Measurements from ENCODE around the gene FOLR2.

The FOLR2 gene

DNA sequence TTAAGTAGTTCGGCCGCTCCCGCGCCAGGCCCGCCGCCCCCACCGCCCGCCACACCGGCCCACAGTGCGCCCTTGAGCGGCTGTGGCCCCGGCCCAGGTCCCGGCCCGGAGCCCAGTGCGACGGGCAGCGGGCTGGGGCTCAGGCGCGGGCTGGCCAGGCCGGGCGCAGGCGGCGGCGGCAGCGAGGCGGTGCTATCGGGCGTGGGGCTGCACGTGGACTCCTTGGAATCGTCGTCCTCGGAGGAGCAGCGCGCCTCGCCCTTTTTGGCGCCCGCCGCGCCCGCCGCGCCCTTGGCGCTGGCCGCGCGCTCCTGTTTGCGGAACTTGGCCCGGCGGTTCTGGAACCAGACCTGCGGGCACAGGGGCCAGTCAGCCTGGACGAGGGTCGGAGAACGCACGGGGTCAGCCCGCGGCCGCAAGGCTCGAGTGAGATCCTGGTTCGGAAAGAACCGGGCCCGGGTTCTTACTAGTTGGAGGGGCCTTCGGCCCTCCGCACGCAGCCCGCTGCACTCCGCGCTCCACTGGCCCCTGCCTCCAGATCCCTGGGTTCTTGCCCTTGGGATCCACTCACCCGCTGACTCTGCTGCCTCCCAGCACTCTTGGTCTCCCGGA lies 23.4 kb downstream of the FOLR2 start:
- no peak for TF ChIP-seq POLR2AphosphoS5 (IDR thresholded peaks at IDR 0.05; ENCODE audit: low read depth, low read length)
- TF ChIP-seq TAF1 (IDR thresholded peaks at IDR 0.05; ENCODE audit: borderline replicate concordance, low read depth, low read length), result no peak
- no peak for TF ChIP-seq POLR2A (IDR thresholded peaks at IDR 0.05; ENCODE audit: low read depth, low read length)
- no peak for DNase-seq (ENCODE audit: insufficient read length)
- FAIRE-seq, result no peak

DNA sequence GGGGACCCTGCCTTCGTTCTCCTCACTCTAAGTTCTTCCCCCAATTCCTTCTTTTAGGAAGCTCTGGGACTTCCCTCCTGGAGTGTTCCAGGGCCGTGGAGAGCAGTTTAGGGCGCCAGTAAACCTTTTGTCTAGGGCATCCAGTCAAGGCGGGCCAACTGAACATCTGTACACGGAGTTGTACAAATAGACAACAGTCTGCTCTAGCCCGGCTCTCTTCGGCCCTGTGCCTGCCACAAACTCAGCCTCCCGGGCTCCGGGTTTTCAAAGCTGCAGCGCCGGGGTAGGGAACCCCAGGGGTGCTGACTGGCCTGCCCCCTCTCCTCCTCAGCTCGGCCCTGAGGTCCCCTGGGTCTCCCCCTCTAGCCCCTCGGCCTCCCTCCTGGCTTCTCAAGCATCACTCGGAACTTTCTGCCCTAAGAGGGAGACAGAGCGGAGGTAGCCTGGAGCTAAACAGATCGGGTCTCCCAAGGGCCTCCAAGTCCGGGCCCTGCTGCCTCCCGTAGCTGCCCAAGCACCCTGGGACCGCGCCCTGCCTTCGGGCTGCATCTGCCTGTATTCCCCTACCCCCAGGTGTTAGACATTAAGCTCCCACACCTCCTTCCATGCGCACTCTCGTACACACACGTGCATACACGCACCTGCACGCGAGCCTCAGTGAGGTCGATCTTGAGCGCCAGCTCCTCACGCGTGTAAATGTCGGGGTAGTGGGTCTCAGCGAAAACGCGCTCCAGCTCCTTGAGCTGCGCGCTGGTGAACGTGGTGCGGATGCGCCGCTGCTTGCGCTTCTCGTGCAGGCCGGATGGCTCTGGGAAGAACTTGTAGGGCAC lies 24.1 kb downstream of the FOLR2 start:
- FAIRE-seq, result no peak
- TF ChIP-seq POLR2AphosphoS5 (IDR thresholded peaks at IDR 0.05; ENCODE audit: low read depth, low read length) (no peak), POLR2A (IDR thresholded peaks at IDR 0.05; ENCODE audit: low read depth, low read length) (no peak), TAF1 (IDR thresholded peaks at IDR 0.05; ENCODE audit: borderline replicate concordance, low read depth, low read length) (no peak)
- DNase-seq (ENCODE audit: insufficient read length), result no peak

DNA sequence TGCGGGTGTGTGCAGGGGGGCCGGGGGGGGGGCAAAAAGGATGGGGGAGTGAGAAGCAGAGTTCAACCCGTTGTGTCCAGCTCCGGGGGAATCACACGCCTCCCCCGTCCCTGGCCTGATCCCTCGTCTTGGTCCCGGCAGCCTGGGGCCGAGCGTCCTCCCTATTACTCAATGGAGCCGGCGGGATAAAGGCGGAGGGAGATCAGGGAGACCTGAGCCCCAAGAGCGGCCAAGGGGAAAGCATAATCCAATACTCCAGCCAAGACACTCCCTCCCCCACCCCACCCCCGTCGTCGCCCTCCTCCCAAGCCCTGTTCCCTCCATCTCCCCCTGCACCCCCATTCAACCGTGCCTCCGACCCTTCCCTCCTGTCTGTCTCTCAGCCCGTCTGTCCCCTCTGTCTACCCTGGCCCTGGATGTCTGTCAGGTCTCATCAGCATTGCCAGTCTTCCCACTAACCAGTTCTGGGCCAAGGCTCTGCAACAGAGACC lies 24.7 kb downstream of the FOLR2 start:
- DNase-seq (ENCODE audit: insufficient read length), result no peak
- FAIRE-seq, result no peak
- no peak for TF ChIP-seq POLR2A (IDR thresholded peaks at IDR 0.05; ENCODE audit: low read depth, low read length)

DNA sequence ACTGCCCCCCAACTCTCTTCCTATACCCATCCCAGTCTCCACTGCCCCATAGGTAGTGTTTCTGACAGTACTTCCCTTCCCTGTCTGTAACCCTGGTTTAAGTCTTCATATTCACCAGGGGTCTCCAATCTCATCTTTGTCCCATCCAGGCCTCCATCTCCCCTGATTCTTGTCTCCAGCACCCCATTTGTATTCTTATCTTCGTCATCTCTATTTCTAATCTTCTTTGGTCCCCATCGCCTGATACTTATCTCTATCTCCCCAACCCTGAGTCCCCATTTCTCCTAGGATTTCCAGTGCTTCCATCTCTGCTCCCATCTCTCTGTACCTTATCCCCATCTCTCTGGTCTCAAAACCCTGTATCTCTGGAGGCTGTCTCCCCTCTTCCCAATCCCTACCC lies 25.5 kb downstream of the FOLR2 start:
- DNase-seq (ENCODE audit: insufficient read length), result no peak
- TF ChIP-seq TAF1 (IDR thresholded peaks at IDR 0.05; ENCODE audit: borderline replicate concordance, low read depth, low read length), result no peak
- no peak for FAIRE-seq

DNA sequence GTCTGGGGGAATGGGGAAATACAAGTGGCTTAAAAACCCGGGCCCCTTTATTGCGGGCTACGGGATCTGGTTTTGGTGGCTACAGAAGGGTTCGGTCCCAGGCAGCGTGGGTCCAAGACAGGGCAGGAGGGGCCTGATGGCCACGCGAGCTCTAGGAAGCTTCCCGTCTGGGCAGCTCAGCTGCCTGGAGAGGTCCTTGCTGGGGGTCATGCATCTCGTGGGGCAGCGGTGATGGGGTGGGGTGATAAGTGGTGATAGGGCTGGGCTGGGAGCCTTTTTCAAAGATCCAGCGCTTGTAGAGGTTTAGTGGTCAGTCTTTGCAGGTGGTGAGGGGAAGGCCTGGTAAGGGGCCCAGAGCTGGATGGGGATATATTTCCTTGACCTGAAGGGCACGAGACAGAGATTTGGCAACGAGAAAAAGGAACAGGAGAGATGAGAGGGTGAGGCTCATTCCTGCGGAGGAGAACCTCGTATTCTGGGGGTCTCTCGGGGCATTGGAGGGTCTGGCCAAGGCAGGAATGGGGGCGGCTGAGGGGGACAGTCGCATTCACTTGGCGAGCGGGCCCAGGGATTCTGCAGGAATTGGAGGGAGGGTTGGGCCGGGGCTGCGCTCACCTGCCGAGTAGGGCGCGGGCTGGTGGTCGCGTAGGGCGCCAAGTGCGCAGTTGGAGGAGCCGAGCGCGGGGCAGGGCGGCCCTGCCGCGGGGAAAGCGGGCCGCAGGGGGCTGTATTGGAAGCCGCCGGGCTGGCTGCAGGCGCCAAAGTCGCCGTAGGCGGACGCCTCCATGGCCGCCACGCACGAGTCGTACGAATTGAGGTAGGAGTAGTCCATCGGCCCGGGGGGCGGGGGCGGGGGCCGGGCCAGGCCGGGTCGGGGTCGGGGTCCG lies 26.8 kb downstream of the FOLR2 start:
- TF ChIP-seq POLR2A (IDR thresholded peaks at IDR 0.05; ENCODE audit: low read depth, low read length), result no peak
- no peak for TF ChIP-seq TAF1 (IDR thresholded peaks at IDR 0.05; ENCODE audit: borderline replicate concordance, low read depth, low read length)
- no peak for TF ChIP-seq POLR2AphosphoS5 (IDR thresholded peaks at IDR 0.05; ENCODE audit: low read depth, low read length)
- no peak for DNase-seq (ENCODE audit: insufficient read length)
- FAIRE-seq, result no peak

DNA sequence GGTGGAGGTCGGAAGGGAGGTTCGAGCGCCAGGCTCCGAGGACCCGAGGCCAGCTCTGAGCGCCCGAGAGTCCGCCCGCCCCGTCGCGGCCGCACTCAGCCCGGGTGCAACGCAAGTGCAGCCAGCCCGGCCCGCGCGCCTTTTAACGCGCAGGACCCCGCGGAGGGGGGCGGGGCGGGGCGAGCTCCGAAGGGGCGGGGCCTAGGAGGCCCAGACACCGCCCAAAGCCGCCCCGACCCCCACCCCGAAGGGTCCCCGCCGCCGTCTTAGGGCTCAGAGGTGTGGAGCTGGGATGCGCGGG lies 27.4 kb downstream of the FOLR2 start, which contains the start of gene PHOX2A:
TSS of gene PHOX2A (minus strand) at position 117 of the 301 bp plus-strand sequence. CDS start 172 bp downstream, outside the sequence.
- TF ChIP-seq POLR2A (IDR thresholded peaks at IDR 0.05; ENCODE audit: low read depth, low read length) (no peak), POLR2AphosphoS5 (IDR thresholded peaks at IDR 0.05; ENCODE audit: low read depth, low read length) (no peak), TAF1 (IDR thresholded peaks at IDR 0.05; ENCODE audit: borderline replicate concordance, low read depth, low read length) (no peak)
- FAIRE-seq (no peak), DNase-seq (ENCODE audit: insufficient read length) (no peak)

DNA sequence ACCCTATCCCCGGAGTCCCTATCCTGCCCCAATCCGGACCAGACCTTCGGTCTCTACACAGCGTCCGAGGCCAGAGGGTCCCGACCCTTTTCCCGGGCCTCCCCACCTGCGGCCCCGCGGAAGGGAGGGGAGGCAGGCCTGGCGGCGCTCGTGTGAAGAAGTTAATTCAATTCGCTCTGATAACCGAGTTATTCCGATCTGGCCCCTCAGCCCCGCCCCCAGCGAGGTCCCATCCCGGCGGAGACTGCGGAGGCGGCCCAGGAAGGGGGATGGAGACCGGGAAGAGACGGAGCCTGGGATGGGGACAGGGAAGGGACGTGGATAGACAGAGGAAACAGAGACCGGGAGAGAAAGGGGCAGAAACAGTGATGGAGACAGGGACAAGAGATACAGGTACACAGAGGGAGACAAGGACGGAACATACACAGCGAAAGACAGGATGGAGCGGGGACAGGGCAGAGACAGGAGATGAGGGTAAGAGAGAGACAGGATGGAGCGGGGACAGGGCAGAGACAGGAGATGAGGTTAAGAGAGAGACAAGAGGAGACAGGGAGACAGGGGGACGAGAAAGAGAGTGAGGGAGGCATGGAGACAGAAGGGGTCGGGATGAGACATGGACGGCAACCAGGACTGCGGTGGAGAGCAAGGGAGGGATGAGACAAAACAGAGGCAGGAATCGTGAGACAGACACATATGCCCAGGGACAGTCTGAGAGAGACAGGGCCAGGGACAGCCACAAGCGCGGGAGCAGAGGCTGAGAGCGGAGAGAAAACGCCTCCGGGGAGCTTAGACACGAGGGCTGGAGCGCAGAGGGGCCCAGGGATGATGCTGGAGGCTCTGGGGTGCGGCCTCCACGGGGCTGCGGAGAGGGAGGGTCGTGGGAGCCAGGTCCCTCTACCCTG lies 28.0 kb downstream of the FOLR2 start:
- TF ChIP-seq POLR2A (IDR thresholded peaks at IDR 0.05; ENCODE audit: low read depth, low read length) (no peak), TAF1 (IDR thresholded peaks at IDR 0.05; ENCODE audit: borderline replicate concordance, low read depth, low read length) (no peak), POLR2AphosphoS5 (IDR thresholded peaks at IDR 0.05; ENCODE audit: low read depth, low read length) (no peak)
- FAIRE-seq (no peak), DNase-seq (ENCODE audit: insufficient read length) (no peak)

DNA sequence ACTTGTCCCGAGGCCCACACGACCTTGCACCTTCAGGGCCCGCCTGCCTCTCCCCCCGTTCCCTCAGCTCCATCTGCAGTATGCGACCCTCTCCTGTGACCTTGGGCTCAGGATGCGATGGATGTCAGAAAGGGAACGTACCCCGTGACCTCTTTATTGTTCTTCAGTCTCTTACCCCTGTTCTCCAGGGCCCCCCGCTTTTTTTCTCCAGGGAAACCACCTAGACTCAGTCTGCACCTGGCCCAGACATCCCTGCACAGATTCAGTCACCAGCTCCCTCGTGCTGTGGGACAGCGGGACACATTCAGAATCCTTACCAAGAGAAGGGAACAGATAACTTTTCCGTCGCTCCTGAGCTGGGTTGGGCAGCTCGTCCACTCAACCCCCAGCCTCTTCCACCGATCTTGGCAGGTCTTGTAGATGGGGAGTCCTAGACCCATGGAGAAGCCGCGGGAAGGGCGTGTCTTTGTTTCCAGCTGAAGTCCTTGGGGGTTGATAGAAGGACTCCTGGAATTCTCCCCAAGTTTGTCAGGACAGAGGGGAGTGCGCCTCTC lies 28.7 kb downstream of the FOLR2 start:
- DNase-seq (ENCODE audit: insufficient read length), result no peak
- no peak for FAIRE-seq
- no peak for TF ChIP-seq POLR2A (IDR thresholded peaks at IDR 0.05; ENCODE audit: low read depth, low read length)
- no peak for TF ChIP-seq POLR2AphosphoS5 (IDR thresholded peaks at IDR 0.05; ENCODE audit: low read depth, low read length)
- no peak for TF ChIP-seq TAF1 (IDR thresholded peaks at IDR 0.05; ENCODE audit: borderline replicate concordance, low read depth, low read length)

DNA sequence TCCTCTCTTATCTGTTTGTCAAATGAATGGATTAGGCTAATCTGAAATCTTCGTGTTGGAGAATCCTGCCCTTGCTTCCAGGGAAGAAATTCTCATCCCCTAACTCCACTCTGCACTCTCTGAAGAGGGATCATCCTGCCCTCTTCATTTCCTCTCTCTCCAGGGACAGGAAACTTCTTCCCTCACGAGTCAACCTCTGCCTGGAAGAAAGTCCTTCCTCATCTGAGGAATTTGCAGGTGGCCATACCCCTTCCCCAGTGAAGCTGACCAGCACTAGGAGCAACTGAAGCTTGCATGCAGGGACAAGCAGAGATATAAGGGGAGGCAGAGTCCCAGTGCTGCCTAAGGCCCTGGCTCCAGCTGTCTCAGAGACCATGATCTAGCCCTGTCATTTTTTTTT lies 31.0 kb downstream of the FOLR2 start:
- FAIRE-seq (no peak), DNase-seq (ENCODE audit: insufficient read length) (no peak)
- TF ChIP-seq POLR2AphosphoS5 (IDR thresholded peaks at IDR 0.05; ENCODE audit: low read depth, low read length) (no peak), POLR2A (IDR thresholded peaks at IDR 0.05; ENCODE audit: low read depth, low read length) (no peak), TAF1 (IDR thresholded peaks at IDR 0.05; ENCODE audit: borderline replicate concordance, low read depth, low read length) (no peak)

DNA sequence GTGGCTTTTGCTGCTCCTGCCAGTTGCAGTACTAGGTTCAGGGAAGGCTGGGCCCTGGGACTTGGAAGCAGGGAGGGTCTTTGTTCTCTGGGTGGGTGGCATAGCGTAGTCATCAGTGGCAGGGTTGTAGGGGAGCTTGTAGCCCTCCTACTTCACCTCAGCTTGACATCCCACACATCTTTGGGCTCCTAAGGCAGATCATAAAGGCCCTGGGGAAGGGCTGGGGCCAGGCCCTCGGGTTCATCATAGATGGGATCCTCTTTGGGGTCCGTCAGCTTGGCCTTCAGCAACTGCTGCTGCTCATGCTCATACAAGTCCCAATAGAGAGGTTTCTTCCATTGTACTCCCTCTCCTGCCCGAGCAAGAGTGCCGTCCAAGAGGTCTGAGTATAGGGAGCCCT lies 33.4 kb downstream of the FOLR2 start:
- FAIRE-seq, result no peak
- no peak for DNase-seq (ENCODE audit: insufficient read length)
- TF ChIP-seq POLR2A (IDR thresholded peaks at IDR 0.05; ENCODE audit: low read depth, low read length), result no peak
- TF ChIP-seq POLR2AphosphoS5 (IDR thresholded peaks at IDR 0.05; ENCODE audit: low read depth, low read length), result no peak

Data from GM12892 (cell line).